H1 (cell line): ENCODE data around the gene PJVK. TPM values are rescaled to one million over a fixed set of nuclear protein-coding genes. Genes with fewer than 3 reads are reported as not detected.
A peak's percentile ranks its signal among the peaks of the same experiment; 100 is the strongest.

Experiments
- CTCF ChIA-PET: fragments of 300-600 bp; sonication (Branson Sonifier 250); formaldehyde crosslinking; loops from one replicate; lab custom pipeline; 2021; ENCODE audit not compliant: partially characterized antibody; lab: Charles Lee
- POLR2A ChIA-PET: fragments of 300-600 bp; sonication (Branson Sonifier 250); formaldehyde crosslinking; loops from one replicate; lab custom pipeline; 2021; ENCODE audit warnings: inconsistent platforms; ENCODE audit not compliant: partially characterized antibody; lab: Charles Lee
- DNase-seq, 2 experiments: peaks; one replicate each; pipeline versions ENCODE4 v3.0.0 to v3.0.0-alpha.2; 2010 to 2022; ENCODE audit warnings: low spot score in 2 of 2, low read depth in 1 of 2, mixed read lengths in 1 of 2
- FAIRE-seq: peaks from 2 replicates; lab custom pipeline; 2011; peaks lifted over from hg19 to GRCh38; lab: Jason Lieb, UNC
- H2AFZ ChIP-seq: 2 replicates; pipeline ENCODE4 v1.8.1; 2012; ENCODE audit warnings: low read length, inconsistent platforms
- H2AK5ac ChIP-seq: 2 replicates; pipeline ENCODE4 v1.6.1; 2013; ENCODE audit warnings: low read depth, low read length
- H2BK120ac ChIP-seq: replicated peaks from 2 replicates; pipeline ENCODE3; 2013; ENCODE audit warnings: low read depth, low read length, inconsistent platforms
- H2BK12ac ChIP-seq: 2 replicates; pipeline ENCODE4 v1.6.1; 2013; ENCODE audit warnings: low read depth, low read length
- H2BK15ac ChIP-seq: 2 replicates; pipeline ENCODE4 v1.6.1; 2013; ENCODE audit warnings: low read length
- H2BK20ac ChIP-seq: 2 replicates; pipeline ENCODE4 v1.6.1; 2013; ENCODE audit warnings: low read length
- H2BK5ac ChIP-seq: 2 replicates; pipeline ENCODE4 v1.6.1; 2013; ENCODE audit warnings: low read depth, low read length
- H3K14ac ChIP-seq: 2 replicates; pipeline ENCODE4 v1.6.1; 2013; ENCODE audit warnings: inconsistent platforms; ENCODE audit not compliant: insufficient read length
- H3K18ac ChIP-seq: 2 replicates; pipeline ENCODE4 v1.6.1; 2013; ENCODE audit warnings: low read length; ENCODE audit errors: extremely low read depth
- H3K23ac ChIP-seq: 2 replicates; pipeline ENCODE4 v1.6.1; 2013; ENCODE audit warnings: inconsistent platforms; ENCODE audit not compliant: insufficient read length
- H3K23me2 ChIP-seq: 2 replicates; pipeline ENCODE4 v1.6.1; 2013; ENCODE audit warnings: low read depth, low read length
- H3K27ac ChIP-seq: 2 replicates; pipeline ENCODE4 v1.6.1; 2011; ENCODE audit warnings: low read depth, low read length, inconsistent platforms
- H3K27me3 ChIP-seq, 4 experiments: replicated peaks in 1 of 4; 1 replicate in 1 of 4; 2 replicates in 3 of 4; pipeline versions ENCODE4 v1.6.1 to v1.8.1; 2011 to 2013; ENCODE audit warnings: low read length in 3 of 4, mild to moderate bottlenecking in 3 of 4, inconsistent platforms in 2 of 4, mixed read lengths in 2 of 4, moderate library complexity in 1 of 4; ENCODE audit not compliant: control insufficient read depth in 3 of 4, insufficient read depth in 3 of 4; ENCODE audit errors: extremely low read depth in 1 of 4
- H3K36me3 ChIP-seq, 4 experiments: 2 replicates each; pipeline versions ENCODE4 v1.6.1 to v1.8.1; 2011 to 2013; ENCODE audit warnings: mild to moderate bottlenecking in 4 of 4, low read length in 3 of 4, moderate library complexity in 2 of 4, control low read depth in 1 of 4, inconsistent platforms in 1 of 4; ENCODE audit not compliant: insufficient read depth in 4 of 4, control insufficient read depth in 2 of 4
- H3K4ac ChIP-seq: replicated peaks from 2 replicates; pipeline ENCODE3; 2013; ENCODE audit warnings: low read length, low read depth, mixed read lengths, inconsistent platforms; ENCODE audit not compliant: insufficient read length
- H3K4me1 ChIP-seq, 4 experiments: replicated peaks in 1 of 4; 1 replicate in 1 of 4; 2 replicates in 3 of 4; pipeline versions ENCODE4 v1.6.1 to v1.8.1; 2011 to 2013; ENCODE audit warnings: low read length in 3 of 4, inconsistent platforms in 2 of 4, mixed read lengths in 1 of 4; ENCODE audit not compliant: insufficient read depth in 4 of 4, control insufficient read depth in 3 of 4
- H3K4me2 ChIP-seq, 2 experiments: 2 replicates each; pipeline versions ENCODE4 v1.6.1 to v1.8.1; 2011 to 2013; ENCODE audit warnings: low read depth in 2 of 2, low read length in 2 of 2, control low read depth in 1 of 2, inconsistent platforms in 1 of 2, mild to moderate bottlenecking in 1 of 2; ENCODE audit not compliant: insufficient read depth in 1 of 2
- H3K4me3 ChIP-seq, 4 experiments: fragments of 200-600, 300-600 bp in 1 of 4; sonication (generic), shearing (Covaris generic), sonication (Bioruptor Twin) in 1 of 4; 2 replicates each; pipeline versions ENCODE4 v1.5.1 to v1.8.1; 2011 to 2016; ENCODE audit warnings: low read length in 4 of 4, low read depth in 3 of 4, control low read depth in 2 of 4, inconsistent platforms in 2 of 4, mild to moderate bottlenecking in 2 of 4, mixed read lengths in 1 of 4, moderate library complexity in 1 of 4; ENCODE audit not compliant: insufficient read depth in 2 of 4; ENCODE audit errors: extremely low read depth in 1 of 4
- H3K56ac ChIP-seq: replicated peaks from 2 replicates; pipeline ENCODE3; 2013; ENCODE audit warnings: low read depth, mild to moderate bottlenecking, mixed read lengths, low read length, inconsistent platforms; ENCODE audit not compliant: insufficient read length
- H3K79me1 ChIP-seq: 2 replicates; pipeline ENCODE4 v1.6.1; 2013; ENCODE audit warnings: low read depth, low read length, control low read depth
- H3K79me2 ChIP-seq, 2 experiments: 2 replicates each; pipeline versions ENCODE4 v1.6.1 to v1.8.1; 2012 to 2013; ENCODE audit warnings: low read length in 2 of 2, mild to moderate bottlenecking in 2 of 2, inconsistent platforms in 1 of 2; ENCODE audit not compliant: insufficient read depth in 2 of 2, control insufficient read depth in 1 of 2
- H3K9ac ChIP-seq, 4 experiments: replicated peaks in 1 of 4; 1 replicate in 1 of 4; 2 replicates in 3 of 4; pipeline versions ENCODE4 v1.6.1 to v1.8.1; 2011 to 2013; ENCODE audit warnings: low read depth in 3 of 4, low read length in 3 of 4, control low read depth in 2 of 4, mild to moderate bottlenecking in 2 of 4, moderate library complexity in 2 of 4, inconsistent platforms in 1 of 4; ENCODE audit errors: extremely low read depth in 1 of 4
- H3K9me3 ChIP-seq, 2 experiments: 2 replicates each; pipeline versions ENCODE4 v1.6.1 to v1.8.1; 2012 to 2013; ENCODE audit warnings: mild to moderate bottlenecking in 2 of 2, moderate library complexity in 2 of 2, control low read depth in 1 of 2, inconsistent platforms in 1 of 2, low read depth in 1 of 2, low read length in 1 of 2, mixed read lengths in 1 of 2; ENCODE audit not compliant: insufficient read depth in 2 of 2
- H4K20me1 ChIP-seq, 2 experiments: replicated peaks in 1 of 2; 2 replicates each; pipeline versions ENCODE3 to v1.8.1; 2011 to 2013; ENCODE audit warnings: inconsistent platforms in 2 of 2, low read length in 2 of 2, mild to moderate bottlenecking in 1 of 2; ENCODE audit not compliant: insufficient read depth in 2 of 2, control insufficient read depth in 1 of 2
- H4K5ac ChIP-seq: 2 replicates; pipeline ENCODE4 v1.6.1; 2013; ENCODE audit warnings: low read length, low read depth, mixed read lengths, inconsistent platforms; ENCODE audit not compliant: insufficient read length
- H4K8ac ChIP-seq: 2 replicates; pipeline ENCODE4 v1.8.0; 2013; ENCODE audit warnings: mild to moderate bottlenecking, moderate library complexity, low read length, inconsistent platforms; ENCODE audit not compliant: insufficient read depth; ENCODE audit errors: extremely low read depth
- H4K91ac ChIP-seq: replicated peaks from 2 replicates; pipeline ENCODE3; 2013; ENCODE audit warnings: low read length, mixed read lengths, inconsistent platforms; ENCODE audit not compliant: insufficient read length
- BRCA1 ChIP-seq: IDR thresholded peaks from 2 replicates; pipeline ENCODE4 v1.6.1; 2012; ENCODE audit warnings: low read depth, low read length, improper control_type of control experiment
- EZH2 ChIP-seq: fragments of 200-600 bp; sonication (generic); IDR thresholded peaks from 2 replicates; pipeline ENCODE4 v1.7.1; 2012; ENCODE audit warnings: low read depth, mild to moderate bottlenecking, moderate library complexity, low read length, inconsistent platforms; ENCODE audit not compliant: severe bottlenecking
- HDAC6 ChIP-seq: IDR thresholded peaks from one replicate; pipeline ENCODE4 v1.7.1; 2012; ENCODE audit warnings: low read depth, mild to moderate bottlenecking, inconsistent platforms, low read length, moderate library complexity
- JUND ChIP-seq: IDR thresholded peaks from 2 replicates; pipeline ENCODE4 v1.6.1; 2011; ENCODE audit warnings: mild to moderate bottlenecking, improper control_type of control experiment, low read length
- KDM1A ChIP-seq: fragments of 200-600, 300-600 bp; sonication (generic); IDR thresholded peaks from 2 replicates; pipeline ENCODE4 v1.7.1; 2016; ENCODE audit warnings: mild to moderate bottlenecking, low read length, borderline replicate concordance
- SIX5 ChIP-seq: IDR thresholded peaks from 2 replicates; pipeline ENCODE4 v1.6.1; 2011; ENCODE audit warnings: mild to moderate bottlenecking, low read depth, low read length
- TAF7 ChIP-seq: optimal IDR thresholded peaks from 2 replicates; pipeline ENCODE3; 2011; ENCODE audit warnings: low read depth, mild to moderate bottlenecking, inconsistent platforms, low read length, moderate library complexity, borderline replicate concordance
- WGBS, 2 experiments: shearing (Covaris generic) in 1 of 2; methylation state at CpG; one replicate each; pipeline versions ENCODE4 v1.1.6 to v1.1.7; 2013 to 2015; ENCODE audit warnings: low lambda C conversion rate in 2 of 2, mixed read lengths in 2 of 2, inconsistent platforms in 1 of 2, low coverage in 1 of 2, missing lambda C conversion rate in 1 of 2; ENCODE audit not compliant: insufficient replicate concordance in 2 of 2, insufficient coverage in 1 of 2, insufficient read length in 1 of 2; ENCODE audit errors: extremely low coverage in 1 of 2, missing lambda C conversion rate in 1 of 2; 5-methylcytosine and 5-hydroxymethylcytosine counted together
- polyA plus RNA-seq, 7 experiments: library from polyadenylated mRNA; depleted of rRNA in 3 of 7; stranded (reverse) in 5 of 7; unstranded in 2 of 7; fragments of >200 nt in 5 of 7; fragments of 200-250 nt in 2 of 7; gene quantifications; 1 replicate in 5 of 7; 2 replicates in 1 of 7; 4 replicates in 1 of 7; pipeline versions ENCODE4 v1.2.1 to v1.2.3, GENCODE V29; 2011 to 2013; ENCODE audit warnings: missing spikeins in 2 of 7, mixed read lengths in 2 of 7
- total RNA-seq: library from RNA; stranded (reverse); fragmentation: NEBNext Ultra II Directional; extraction: Animal tissue kit (Norgen Biotek cat#: 25700); gene quantifications from 2 replicates; pipeline ENCODE4 v1.2.1, GENCODE V29; 2021
- TF ChIP-seq, protein P1 (sequence below): IDR thresholded peaks from 2 replicates; pipeline ENCODE4 v1.6.1; 2012; ENCODE audit warnings: inconsistent platforms

Gene PJVK
- total and polyA plus RNA-seq, 2 of the 8 experiments (the other 6 are each of a cell fraction or from before 2014, with no cell fraction given), result 2.4 to 2.8 TPM

DNA sequence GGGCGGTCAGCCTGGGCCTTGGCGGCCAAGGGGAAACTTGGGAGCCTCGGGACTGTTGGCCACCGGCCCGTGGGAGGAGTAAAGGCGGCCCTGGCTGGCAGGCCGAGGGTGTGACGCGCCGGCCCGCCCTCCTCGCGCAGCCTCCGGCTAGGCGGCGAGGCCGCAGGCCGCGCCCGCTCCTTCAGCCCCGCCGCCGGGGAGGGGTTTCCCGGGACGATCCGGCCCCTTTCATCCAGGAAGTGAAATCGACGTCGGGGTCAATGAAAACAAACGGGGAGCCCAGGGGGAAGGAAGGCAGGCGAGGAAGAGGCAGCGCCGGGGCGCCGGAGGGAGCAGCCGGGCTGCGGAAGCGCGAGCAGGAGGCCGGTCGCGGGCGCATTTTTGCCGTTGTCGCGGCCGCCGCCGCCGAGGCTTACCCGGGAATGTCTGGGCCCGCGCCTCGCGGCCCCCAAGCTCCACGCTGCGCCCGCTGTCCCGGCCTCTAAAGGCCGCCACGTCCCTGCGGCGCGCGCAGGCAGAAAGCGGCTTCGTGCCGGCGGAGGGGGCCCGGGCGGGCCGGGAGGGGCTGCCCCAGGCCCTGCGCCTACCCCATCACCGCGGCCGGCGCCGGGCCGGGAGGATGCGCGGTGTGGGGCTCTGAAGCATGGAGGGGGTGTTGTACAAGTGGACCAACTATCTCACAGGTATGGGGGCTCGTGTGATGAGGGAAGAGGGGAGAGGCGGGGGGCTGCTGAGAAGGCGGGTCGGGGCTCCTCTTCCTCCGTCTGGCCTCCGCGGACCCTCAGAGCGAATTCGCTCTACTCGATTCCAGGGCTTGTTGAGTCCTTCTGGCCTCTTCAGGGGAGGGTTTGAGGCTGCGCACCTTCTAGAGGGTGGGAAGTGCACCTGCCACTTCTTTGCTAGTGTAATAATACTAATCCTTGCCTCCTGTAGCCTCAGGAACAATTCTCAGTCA, 29.3 kb downstream of the PJVK start, which contains the start of gene PLEKHA3:
Gene PLEKHA3 (plus strand): TSS at position 231 of the 955 bp plus-strand sequence. CDS start 413 bp downstream, at position 644.
- H3K27ac ChIP-seq, result no peak within 1 kb of the TSS
- WGBS, 2 experiments, result 2% methylated on average over 32 of the region's 92 CpGs; no CpG with 5 or more reads in 1 of the 2 experiments
- H3K4ac ChIP-seq, result no peak within 1 kb of the TSS
- peaks cover 0 to 12% (median 4%) of the 10 kb centered on the region in 4 experiments; a peak in 3 of 7 replicates for H3K4me1 ChIP-seq
- H2BK5ac ChIP-seq, result no peak within 1 kb of the TSS
- H3K4me2 ChIP-seq, result peak within 1 kb of the TSS; percentile 59 to 92
- H3K18ac ChIP-seq, result peak within 1 kb of the TSS; percentile 60
- H2BK15ac ChIP-seq, result peak within 1 kb of the TSS; percentile 49; the same call in 1 of the 2 replicates
- no peak within 1 kb of the TSS for H4K91ac ChIP-seq
- no peak within 1 kb of the TSS; the same call in 1 of the 2 replicates for H2BK12ac ChIP-seq
- peak within 1 kb of the TSS; percentile 82; the same call in 1 of the 2 replicates for H4K8ac ChIP-seq
- H3K23me2 ChIP-seq, result peaks cover 9% of the 10 kb centered on the region
- no peak within 1 kb of the TSS for H2AK5ac ChIP-seq
- no peak within 1 kb of the TSS for H2BK120ac ChIP-seq
- no peaks in the 10 kb centered on the region for H3K36me3 ChIP-seq
- H3K79me2 ChIP-seq, result peaks cover 0 to 33% of the 10 kb centered on the region in 2 experiments; a peak in 2 of 4 replicates
- no peak for FAIRE-seq
- H3K9me3 ChIP-seq, result no peaks in the 10 kb centered on the region
- H3K4me3 ChIP-seq, result peak within 1 kb of the TSS; percentile 50 to 83 (median 76)
- no peak within 1 kb of the TSS for H4K5ac ChIP-seq
- CTCF ChIA-PET, result interaction anchor here (0.6 to 2.3 kb wide), 8 partner anchors 11 to 58 kb away, joined by 3 to 14 read pairs (median 3); partner anchors contain the start of gene PRKRA
- H2AFZ ChIP-seq, result no peak within 1 kb of the TSS
- no peak within 1 kb of the TSS for H3K56ac ChIP-seq
- H4K20me1 ChIP-seq, result peaks cover 2 to 3% of the 10 kb centered on the region in 2 experiments
- peaks cover 2% of the 10 kb centered on the region; the same call in 1 of the 2 replicates for H3K79me1 ChIP-seq
- H3K23ac ChIP-seq, result no peak within 1 kb of the TSS
- H3K27me3 ChIP-seq, result no peaks in the 10 kb centered on the region; a peak in 2 of 7 replicates
- POLR2A ChIA-PET, result interaction anchor here (0.6 to 2.5 kb wide), 5 partner anchors 25 to 1003 kb away, joined by 3 to 17 read pairs (median 3); partner anchors contain the start of genes PJVK and PRKRA
- no peak within 1 kb of the TSS for H3K14ac ChIP-seq
- peak; percentile 75 to 90 for DNase-seq
- no peak within 1 kb of the TSS for H2BK20ac ChIP-seq
- peak within 1 kb of the TSS; percentile 40 to 84 (median 66) for H3K9ac ChIP-seq
- TF ChIP-seq SIX5 (no peak), JUND (no peak), HDAC6 (no peak), BRCA1 (no peak), KDM1A (no peak), EZH2 (no peak), TAF7 (peak; percentile 27)
- TF ChIP-seq, protein P1, sequence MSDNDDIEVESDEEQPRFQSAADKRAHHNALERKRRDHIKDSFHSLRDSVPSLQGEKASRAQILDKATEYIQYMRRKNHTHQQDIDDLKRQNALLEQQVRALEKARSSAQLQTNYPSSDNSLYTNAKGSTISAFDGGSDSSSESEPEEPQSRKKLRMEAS, result 0 out of 2 replicates have a peak, but pooled peaks have one; percentile 19
